ENCODE data around the gene IL1R2. TPM values are rescaled to one million over a fixed set of nuclear protein-coding genes. Genes with fewer than 3 reads are reported as not detected.

The IL1R2 gene
- total and polyA plus RNA-seq, 2 experiments from 2014 or later, result not detected

DNA sequence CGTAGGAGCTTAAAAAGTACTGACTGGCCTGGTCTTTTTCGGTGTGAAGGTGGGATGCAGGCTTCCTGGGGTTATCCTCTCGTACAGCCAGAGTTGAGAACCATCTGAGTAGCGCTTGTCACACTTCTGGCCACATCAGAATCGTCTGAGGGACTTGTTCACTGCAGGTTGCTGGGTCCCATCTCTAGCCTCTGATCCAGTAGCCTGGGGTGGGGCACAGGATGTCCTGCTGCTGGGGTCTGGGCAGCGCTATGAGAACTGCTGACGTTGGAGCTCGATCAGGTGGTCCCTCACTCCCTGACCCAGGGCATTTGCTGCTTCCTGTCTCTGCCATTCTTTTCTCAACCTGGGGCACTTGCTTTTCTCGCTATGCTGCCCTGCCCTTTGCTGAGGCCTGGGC lies 7.1 kb upstream of the IL1R2 start (continued):
- TF ChIP-seq, protein P1, sequence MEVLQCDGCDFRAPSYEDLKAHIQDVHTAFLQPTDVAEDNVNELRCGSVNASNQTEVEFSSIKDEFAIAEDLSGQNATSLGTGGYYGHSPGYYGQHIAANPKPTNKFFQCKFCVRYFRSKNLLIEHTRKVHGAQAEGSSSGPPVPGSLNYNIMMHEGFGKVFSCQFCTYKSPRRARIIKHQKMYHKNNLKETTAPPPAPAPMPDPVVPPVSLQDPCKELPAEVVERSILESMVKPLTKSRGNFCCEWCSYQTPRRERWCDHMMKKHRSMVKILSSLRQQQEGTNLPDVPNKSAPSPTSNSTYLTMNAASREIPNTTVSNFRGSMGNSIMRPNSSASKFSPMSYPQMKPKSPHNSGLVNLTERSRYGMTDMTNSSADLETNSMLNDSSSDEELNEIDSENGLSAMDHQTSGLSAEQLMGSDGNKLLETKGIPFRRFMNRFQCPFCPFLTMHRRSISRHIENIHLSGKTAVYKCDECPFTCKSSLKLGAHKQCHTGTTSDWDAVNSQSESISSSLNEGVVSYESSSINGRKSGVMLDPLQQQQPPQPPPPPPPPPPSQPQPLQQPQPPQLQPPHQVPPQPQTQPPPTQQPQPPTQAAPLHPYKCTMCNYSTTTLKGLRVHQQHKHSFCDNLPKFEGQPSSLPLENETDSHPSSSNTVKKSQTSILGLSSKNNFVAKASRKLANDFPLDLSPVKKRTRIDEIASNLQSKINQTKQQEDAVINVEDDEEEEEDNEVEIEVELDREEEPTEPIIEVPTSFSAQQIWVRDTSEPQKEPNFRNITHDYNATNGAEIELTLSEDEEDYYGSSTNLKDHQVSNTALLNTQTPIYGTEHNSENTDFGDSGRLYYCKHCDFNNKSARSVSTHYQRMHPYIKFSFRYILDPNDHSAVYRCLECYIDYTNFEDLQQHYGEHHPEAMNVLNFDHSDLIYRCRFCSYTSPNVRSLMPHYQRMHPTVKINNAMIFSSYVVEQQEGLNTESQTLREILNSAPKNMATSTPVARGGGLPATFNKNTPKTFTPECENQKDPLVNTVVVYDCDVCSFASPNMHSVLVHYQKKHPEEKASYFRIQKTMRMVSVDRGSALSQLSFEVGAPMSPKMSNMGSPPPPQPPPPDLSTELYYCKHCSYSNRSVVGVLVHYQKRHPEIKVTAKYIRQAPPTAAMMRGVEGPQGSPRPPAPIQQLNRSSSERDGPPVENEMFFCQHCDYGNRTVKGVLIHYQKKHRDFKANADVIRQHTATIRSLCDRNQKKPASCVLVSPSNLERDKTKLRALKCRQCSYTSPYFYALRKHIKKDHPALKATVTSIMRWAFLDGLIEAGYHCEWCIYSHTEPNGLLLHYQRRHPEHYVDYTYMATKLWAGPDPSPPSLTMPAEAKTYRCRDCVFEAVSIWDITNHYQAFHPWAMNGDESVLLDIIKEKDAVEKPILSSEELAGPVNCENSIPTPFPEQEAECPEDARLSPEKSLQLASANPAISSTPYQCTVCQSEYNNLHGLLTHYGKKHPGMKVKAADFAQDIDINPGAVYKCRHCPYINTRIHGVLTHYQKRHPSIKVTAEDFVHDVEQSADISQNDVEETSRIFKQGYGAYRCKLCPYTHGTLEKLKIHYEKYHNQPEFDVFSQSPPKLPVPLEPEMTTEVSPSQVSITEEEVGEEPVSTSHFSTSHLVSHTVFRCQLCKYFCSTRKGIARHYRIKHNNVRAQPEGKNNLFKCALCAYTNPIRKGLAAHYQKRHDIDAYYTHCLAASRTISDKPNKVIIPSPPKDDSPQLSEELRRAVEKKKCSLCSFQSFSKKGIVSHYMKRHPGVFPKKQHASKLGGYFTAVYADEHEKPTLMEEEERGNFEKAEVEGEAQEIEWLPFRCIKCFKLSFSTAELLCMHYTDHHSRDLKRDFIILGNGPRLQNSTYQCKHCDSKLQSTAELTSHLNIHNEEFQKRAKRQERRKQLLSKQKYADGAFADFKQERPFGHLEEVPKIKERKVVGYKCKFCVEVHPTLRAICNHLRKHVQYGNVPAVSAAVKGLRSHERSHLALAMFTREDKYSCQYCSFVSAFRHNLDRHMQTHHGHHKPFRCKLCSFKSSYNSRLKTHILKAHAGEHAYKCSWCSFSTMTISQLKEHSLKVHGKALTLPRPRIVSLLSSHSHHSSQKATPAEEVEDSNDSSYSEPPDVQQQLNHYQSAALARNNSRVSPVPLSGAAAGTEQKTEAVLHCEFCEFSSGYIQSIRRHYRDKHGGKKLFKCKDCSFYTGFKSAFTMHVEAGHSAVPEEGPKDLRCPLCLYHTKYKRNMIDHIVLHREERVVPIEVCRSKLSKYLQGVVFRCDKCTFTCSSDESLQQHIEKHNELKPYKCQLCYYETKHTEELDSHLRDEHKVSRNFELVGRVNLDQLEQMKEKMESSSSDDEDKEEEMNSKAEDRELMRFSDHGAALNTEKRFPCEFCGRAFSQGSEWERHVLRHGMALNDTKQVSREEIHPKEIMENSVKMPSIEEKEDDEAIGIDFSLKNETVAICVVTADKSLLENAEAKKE (CRISPR knock-in tag; IDR thresholded peaks at IDR 0.05), result no peak
- no peak for TF ChIP-seq ZNF114 (CRISPR knock-in tag; IDR thresholded peaks at IDR 0.05)
- TF ChIP-seq NANOG (IDR thresholded peaks at IDR 0.05; ENCODE audit: borderline replicate concordance), result no peak
- TF ChIP-seq CREB1 (CRISPR knock-in tag; IDR thresholded peaks at IDR 0.05; ENCODE audit: low read depth), result no peak
- no peak for TF ChIP-seq EZH2phosphoT487 (IDR thresholded peaks at IDR 0.05; ENCODE audit: unreplicated experiment)
- no peak for TF ChIP-seq POLR2AphosphoS5 (IDR thresholded peaks at IDR 0.05; ENCODE audit: low read depth)
- TF ChIP-seq, protein P2, sequence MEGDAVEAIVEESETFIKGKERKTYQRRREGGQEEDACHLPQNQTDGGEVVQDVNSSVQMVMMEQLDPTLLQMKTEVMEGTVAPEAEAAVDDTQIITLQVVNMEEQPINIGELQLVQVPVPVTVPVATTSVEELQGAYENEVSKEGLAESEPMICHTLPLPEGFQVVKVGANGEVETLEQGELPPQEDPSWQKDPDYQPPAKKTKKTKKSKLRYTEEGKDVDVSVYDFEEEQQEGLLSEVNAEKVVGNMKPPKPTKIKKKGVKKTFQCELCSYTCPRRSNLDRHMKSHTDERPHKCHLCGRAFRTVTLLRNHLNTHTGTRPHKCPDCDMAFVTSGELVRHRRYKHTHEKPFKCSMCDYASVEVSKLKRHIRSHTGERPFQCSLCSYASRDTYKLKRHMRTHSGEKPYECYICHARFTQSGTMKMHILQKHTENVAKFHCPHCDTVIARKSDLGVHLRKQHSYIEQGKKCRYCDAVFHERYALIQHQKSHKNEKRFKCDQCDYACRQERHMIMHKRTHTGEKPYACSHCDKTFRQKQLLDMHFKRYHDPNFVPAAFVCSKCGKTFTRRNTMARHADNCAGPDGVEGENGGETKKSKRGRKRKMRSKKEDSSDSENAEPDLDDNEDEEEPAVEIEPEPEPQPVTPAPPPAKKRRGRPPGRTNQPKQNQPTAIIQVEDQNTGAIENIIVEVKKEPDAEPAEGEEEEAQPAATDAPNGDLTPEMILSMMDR (conservative IDR thresholded peaks at IDR 0.05; ENCODE audit: low read depth in 2 of 2), result no peak
- TF ChIP-seq STAT1 (IDR thresholded peaks at IDR 0.05; ENCODE audit: unreplicated experiment), result no peak
- no peak for TF ChIP-seq ZNF331 (CRISPR knock-in tag; IDR thresholded peaks at IDR 0.05; ENCODE audit: low read depth)

All from GM23338 (cell line).